HG02943 (cell line): Measurements from ENCODE around the gene HTR5A.
"Not testable (repeated sequence)": the region's sequence is repeated elsewhere in the genome, so short reads cannot be mapped to it uniquely, and the experiment has no call there.

ENCODE experiments used
- ATAC-seq: cut with Tn5 transposase; IDR thresholded peaks from one replicate; pipeline ENCODE4 v1.9.1; 2021; ENCODE audit warnings: mild to moderate bottlenecking, low read depth, moderate library complexity; ENCODE audit not compliant: unreplicated experiment

Gene HTR5A

GRCh38 chr7:155069992-155070751, at the start of gene HTR5A:
TSS of gene HTR5A (plus strand) at chr7:155070324. CDS start at chr7:155070900, 576 bp downstream.
- ATAC-seq: peak; percentile 88

- no peak for ATAC-seq
Observed at GRCh38 chr7:155020996-155021395, 49.1 kb upstream of the HTR5A start.

- ATAC-seq: no peak
Observed at GRCh38 chr7:155021699-155022145, 48.4 kb upstream of the HTR5A start.

- no peak for ATAC-seq
Observed at GRCh38 chr7:155027879-155028278, 42.2 kb upstream of the HTR5A start.

GRCh38 chr7:155032978-155033377, 37.1 kb upstream of the HTR5A start:
- no peak for ATAC-seq

- not testable (repeated sequence) for ATAC-seq
Observed at GRCh38 chr7:155034495-155034894, 35.6 kb upstream of the HTR5A start.

- ATAC-seq: no peak
Observed at GRCh38 chr7:155038335-155038734, 31.8 kb upstream of the HTR5A start.

GRCh38 chr7:155043756-155044155, 26.4 kb upstream of the HTR5A start:
- ATAC-seq: no peak

GRCh38 chr7:155048006-155048405, 22.1 kb upstream of the HTR5A start:
- ATAC-seq: no peak

- ATAC-seq: no peak
Observed at GRCh38 chr7:155051355-155051754, 18.8 kb upstream of the HTR5A start.

- ATAC-seq: no peak
Observed at GRCh38 chr7:155053002-155053401, 17.1 kb upstream of the HTR5A start.

- no peak for ATAC-seq
Observed at GRCh38 chr7:155054761-155055160, 15.4 kb upstream of the HTR5A start.

- no peak for ATAC-seq
Observed at GRCh38 chr7:155057076-155057475, 13.0 kb upstream of the HTR5A start.

GRCh38 chr7:155058896-155059295, 11.2 kb upstream of the HTR5A start:
- ATAC-seq: no peak

- ATAC-seq: no peak
Observed at GRCh38 chr7:155059703-155060102, 10.4 kb upstream of the HTR5A start.

GRCh38 chr7:155062411-155062810, 7.7 kb upstream of the HTR5A start:
- ATAC-seq: no peak

GRCh38 chr7:155064186-155064585, 5.9 kb upstream of the HTR5A start:
- no peak for ATAC-seq

GRCh38 chr7:155066417-155066950, 3.6 kb upstream of the HTR5A start:
- ATAC-seq: no peak

- ATAC-seq: no peak
Observed at GRCh38 chr7:155071121-155071651, 1.1 kb downstream of the HTR5A start.

GRCh38 chr7:155071916-155072571, 1.9 kb downstream of the HTR5A start:
- ATAC-seq: no peak

GRCh38 chr7:155073922-155074321, 3.8 kb downstream of the HTR5A start:
- no peak for ATAC-seq
